Activated naive CD8-positive, alpha-beta T cell treated with anti-CD3 and anti-CD28 coated beads, Interleukin-2, amount 10 ng/mL, durations not matched to agents 7 days and 5 days (primary cell): Measurements from ENCODE around the gene WEE1. TPM values are rescaled to one million over a fixed set of nuclear protein-coding genes. Genes with fewer than 3 reads are reported as not detected.
"Not testable (repeated sequence)": the region's sequence is repeated elsewhere in the genome, so short reads cannot be mapped to it uniquely, and the experiment has no call there.

Experiments used
- ATAC-seq: fragments of 150-1000 bp; cut with Tn5 transposase; one replicate; pipeline ENCODE4 v1.10.0; 2021; ENCODE audit warnings: low read depth, moderate library complexity
- POLR2A ChIA-PET: fragments of 350-600 bp; sonication (Branson Sonifier 250); formaldehyde crosslinking; loops from one replicate; lab custom pipeline; 2021; ENCODE audit warnings: antibody characterized with exemption; lab: Charles Lee
- DNase-seq: peaks from one replicate; pipeline ENCODE4 v3.0.0; 2021
- H3K27ac Mint-ChIP-seq: one replicate; pipeline ENCODE4 v1.8.0; 2022; ENCODE audit warnings: mild to moderate bottlenecking, mixed read lengths
- H3K27me3 Mint-ChIP-seq: one replicate; pipeline ENCODE4 v1.8.0; 2022; ENCODE audit warnings: mild to moderate bottlenecking, moderate library complexity, mixed read lengths
- H3K36me3 Mint-ChIP-seq: one replicate; pipeline ENCODE4 v1.8.0; 2021; ENCODE audit warnings: mild to moderate bottlenecking, mixed read lengths
- H3K4me1 Mint-ChIP-seq: one replicate; pipeline ENCODE4 v1.8.0; 2021; ENCODE audit warnings: mixed read lengths
- H3K4me3 Mint-ChIP-seq: one replicate; pipeline ENCODE4 v1.8.0; 2022; ENCODE audit warnings: mild to moderate bottlenecking, moderate library complexity, mixed read lengths
- H3K9me3 Mint-ChIP-seq: one replicate; pipeline ENCODE4 v1.8.0; 2021; ENCODE audit warnings: mixed read lengths
- total RNA-seq, 2 experiments: library from RNA; stranded (reverse); gene quantifications; one replicate each; pipeline ENCODE4 v1.2.3, GENCODE V29; 2021

Gene WEE1
- total RNA-seq, 2 experiments from 2014 or later, result 47.8 to 50.5 TPM

DNA sequence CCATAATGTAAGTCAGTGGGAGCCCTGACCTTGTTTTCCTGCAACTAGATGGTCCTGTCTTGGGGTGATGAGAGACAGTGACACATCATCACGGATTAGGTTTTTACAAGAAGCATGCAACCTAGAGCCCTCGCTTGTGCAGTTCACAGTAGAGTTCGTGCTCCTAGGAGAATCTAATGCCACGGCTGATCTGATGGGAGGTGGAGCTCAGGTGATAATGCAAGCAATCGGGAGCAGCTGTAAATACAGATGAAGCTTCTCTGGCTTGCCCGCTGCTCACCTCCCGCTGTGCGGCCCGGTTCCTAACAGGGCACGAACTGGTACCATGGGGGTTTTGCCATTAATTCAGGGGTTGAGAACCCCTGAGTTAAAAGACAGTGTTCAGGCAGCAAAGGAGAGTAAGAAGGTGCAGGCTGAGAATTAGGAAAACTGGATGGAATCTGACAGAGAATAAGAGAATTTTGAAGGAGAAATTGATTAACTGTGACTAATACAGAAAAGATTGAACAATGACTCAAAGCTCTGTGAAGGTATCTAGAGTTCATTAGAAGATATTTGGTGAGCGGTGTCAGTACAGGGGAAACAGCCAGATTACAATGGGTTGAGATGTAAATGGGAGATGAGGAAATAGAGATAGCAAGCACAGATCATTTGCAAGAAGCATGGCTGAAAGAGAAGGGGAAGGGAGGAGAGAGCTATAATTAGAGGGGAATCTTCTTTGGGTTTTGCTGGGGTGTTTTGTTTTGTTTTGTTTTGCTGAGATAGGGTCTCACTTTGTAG lies 21.0 kb downstream of the WEE1 start:
- H3K27ac Mint-ChIP-seq, result no peak overlapping the region
- peaks cover 4% of the 10 kb centered on the region for H3K27me3 Mint-ChIP-seq
- POLR2A ChIA-PET, result no interaction called here
- no peaks in the 10 kb centered on the region for H3K9me3 Mint-ChIP-seq
- no peak overlapping the region for H3K4me3 Mint-ChIP-seq
- no peaks in the 10 kb centered on the region for H3K4me1 Mint-ChIP-seq
- no peak for DNase-seq
- ATAC-seq, result no peak
- peaks cover 11% of the 10 kb centered on the region for H3K36me3 Mint-ChIP-seq

GRCh38 chr11:9596926-9597464 lies 23.5 kb downstream of the WEE1 start:
- DNase-seq (no peak), ATAC-seq (no peak)
- Mint-ChIP-seq H3K27ac (no peak overlapping the region), H3K9me3 (no peaks in the 10 kb centered on the region), H3K4me1 (peaks cover 16% of the 10 kb centered on the region), H3K36me3 (no peaks in the 10 kb centered on the region), H3K27me3 (peaks cover 6% of the 10 kb centered on the region), H3K4me3 (no peak overlapping the region)
- POLR2A ChIA-PET, result interaction anchor here (0.7 kb wide), 1 partner anchor 21 kb away, joined by 4 read pairs; no protein-coding TSS in a partner anchor

DNA sequence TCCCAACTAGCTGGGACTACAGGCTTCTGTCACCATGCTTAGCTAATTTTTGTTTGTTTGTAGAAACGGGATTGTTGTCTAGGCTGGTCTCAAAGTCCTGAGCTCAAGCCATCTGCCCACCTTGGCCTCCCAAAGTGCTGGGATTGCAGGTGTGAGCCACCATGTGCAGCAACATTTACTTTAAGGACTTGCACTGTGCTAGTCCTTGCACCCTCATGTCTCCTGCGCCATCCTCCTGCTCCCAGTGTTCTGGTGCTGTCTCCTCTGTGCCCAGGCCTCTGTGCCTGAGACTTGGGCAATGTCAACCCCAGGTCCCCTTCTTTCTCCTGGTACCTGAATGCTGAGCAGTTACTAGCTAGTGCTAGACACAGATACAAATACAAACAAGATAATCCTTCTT lies 26.7 kb downstream of the WEE1 start:
- peaks cover 28% of the 10 kb centered on the region for H3K4me1 Mint-ChIP-seq
- H3K27ac Mint-ChIP-seq, result no peak overlapping the region
- ATAC-seq, result no peak
- DNase-seq, result no peak
- peaks cover 9% of the 10 kb centered on the region for H3K27me3 Mint-ChIP-seq
- H3K36me3 Mint-ChIP-seq, result no peaks in the 10 kb centered on the region
- POLR2A ChIA-PET, result interaction anchor here (1.0 to 2.7 kb wide), 6 partner anchors 8 to 140 kb away, joined by 3 to 25 read pairs (median 6); partner anchors contain the start of genes WEE1 and ZNF143
- no peaks in the 10 kb centered on the region for H3K9me3 Mint-ChIP-seq
- H3K4me3 Mint-ChIP-seq, result no peak overlapping the region

DNA sequence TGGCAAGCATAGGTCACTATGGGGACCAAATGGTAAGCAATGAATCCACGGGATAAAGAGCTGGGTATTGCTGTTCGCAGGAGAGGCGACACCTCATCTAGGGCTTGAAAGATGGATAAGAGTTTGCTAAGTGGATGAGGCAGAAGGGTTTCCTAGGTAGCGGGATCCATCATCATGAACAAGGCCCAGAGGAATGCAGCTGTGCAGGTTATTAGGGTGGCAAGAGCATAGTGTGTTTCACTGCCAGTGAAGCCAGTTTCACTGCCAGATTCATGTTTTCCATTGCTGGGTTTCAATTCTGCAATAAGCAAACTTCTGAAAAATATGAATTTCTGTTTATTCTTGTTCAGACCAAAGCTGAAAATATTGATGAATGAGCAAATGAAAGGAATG lies 27.2 kb downstream of the WEE1 start:
- POLR2A ChIA-PET, result interaction anchor here (0.6 to 2.7 kb wide), 9 partner anchors 9 to 641 kb away, joined by 3 to 25 read pairs (median 5); partner anchors contain the start of genes TMEM9B, WEE1 and ZNF143
- H3K27ac Mint-ChIP-seq, result peak overlapping the region; percentile 78
- peaks cover 28% of the 10 kb centered on the region for H3K4me1 Mint-ChIP-seq
- no peak for DNase-seq
- H3K27me3 Mint-ChIP-seq, result peaks cover 10% of the 10 kb centered on the region
- no peaks in the 10 kb centered on the region for H3K36me3 Mint-ChIP-seq
- ATAC-seq, result no peak
- peak overlapping the region; percentile 74 for H3K4me3 Mint-ChIP-seq
- no peaks in the 10 kb centered on the region for H3K9me3 Mint-ChIP-seq

GRCh38 chr11:9601037-9601875 lies 27.8 kb downstream of the WEE1 start:
- Mint-ChIP-seq H3K36me3 (no peaks in the 10 kb centered on the region), H3K4me3 (peak overlapping the region; percentile 74), H3K27me3 (peaks cover 13% of the 10 kb centered on the region), H3K27ac (peak overlapping the region; percentile 78), H3K9me3 (no peaks in the 10 kb centered on the region), H3K4me1 (peaks cover 28% of the 10 kb centered on the region)
- ATAC-seq, result peak; percentile 92
- peak; percentile 58 for DNase-seq
- POLR2A ChIA-PET, result interaction anchor here (0.6 to 2.7 kb wide), 11 partner anchors 9 to 642 kb away, joined by 3 to 25 read pairs (median 5); partner anchors contain the start of genes TMEM9B, WEE1 and ZNF143

DNA sequence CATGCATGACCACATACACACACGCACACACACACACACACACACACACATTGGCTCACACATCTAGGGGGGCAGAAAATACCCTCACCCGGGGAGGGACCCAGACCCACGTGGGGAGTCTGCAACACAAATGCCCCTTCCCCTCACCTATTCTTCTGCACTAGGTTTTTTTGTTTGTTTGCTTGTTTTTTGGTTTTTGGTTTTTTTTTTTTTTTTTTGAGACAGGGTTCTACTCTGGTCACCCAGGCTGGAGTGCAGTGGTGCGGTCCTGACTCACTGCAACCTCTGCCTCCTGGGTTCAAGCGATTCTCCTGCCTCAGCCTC lies 28.4 kb downstream of the WEE1 start:
- ATAC-seq (no peak), DNase-seq (no peak)
- peaks cover 13% of the 10 kb centered on the region for H3K27me3 Mint-ChIP-seq
- H3K9me3 Mint-ChIP-seq, result no peaks in the 10 kb centered on the region
- H3K27ac Mint-ChIP-seq, result no peak overlapping the region
- H3K36me3 Mint-ChIP-seq, result no peaks in the 10 kb centered on the region
- H3K4me3 Mint-ChIP-seq, result peak overlapping the region; percentile 74
- peaks cover 28% of the 10 kb centered on the region for H3K4me1 Mint-ChIP-seq
- POLR2A ChIA-PET, result interaction anchor here (0.7 to 2.7 kb wide), 7 partner anchors 11 to 638 kb away, joined by 3 to 25 read pairs (median 5); partner anchors contain the start of genes TMEM9B, WEE1 and ZNF143

- H3K9me3 Mint-ChIP-seq, H3K36me3 Mint-ChIP-seq, ATAC-seq, DNase-seq, H3K27ac Mint-ChIP-seq, H3K4me3 Mint-ChIP-seq: not testable (repeated sequence)
- peaks cover 11% of the 10 kb centered on the region for H3K27me3 Mint-ChIP-seq
- peaks cover 28% of the 10 kb centered on the region for H3K4me1 Mint-ChIP-seq
- POLR2A ChIA-PET, result interaction anchor here (1.2 kb wide), 1 partner anchor 30 kb away, joined by 3 read pairs; the partner anchor contains the start of gene WEE1
Observed at GRCh38 chr11:9603214-9603613, 29.7 kb downstream of the WEE1 start.

- POLR2A ChIA-PET, result interaction anchor here (1.0 to 1.2 kb wide), 2 partner anchors 8 to 31 kb away, joined by 3 read pairs; partner anchors contain the start of gene WEE1
- Mint-ChIP-seq H3K36me3 (no peaks in the 10 kb centered on the region), H3K4me3 (no peak overlapping the region), H3K27ac (no peak overlapping the region), H3K27me3 (peaks cover 11% of the 10 kb centered on the region), H3K4me1 (peaks cover 28% of the 10 kb centered on the region), H3K9me3 (no peaks in the 10 kb centered on the region)
- ATAC-seq (no peak), DNase-seq (no peak)
Observed at GRCh38 chr11:9604134-9604533, 30.7 kb downstream of the WEE1 start.

- Mint-ChIP-seq H3K27ac (no peak overlapping the region), H3K4me1 (peaks cover 24% of the 10 kb centered on the region), H3K4me3 (no peak overlapping the region), H3K36me3 (peaks cover 2% of the 10 kb centered on the region), H3K27me3 (peaks cover 9% of the 10 kb centered on the region), H3K9me3 (no peaks in the 10 kb centered on the region)
- ATAC-seq, result no peak
- POLR2A ChIA-PET, result no interaction called here
- no peak for DNase-seq
Observed at GRCh38 chr11:9605742-9606141, 32.3 kb downstream of the WEE1 start.

DNA sequence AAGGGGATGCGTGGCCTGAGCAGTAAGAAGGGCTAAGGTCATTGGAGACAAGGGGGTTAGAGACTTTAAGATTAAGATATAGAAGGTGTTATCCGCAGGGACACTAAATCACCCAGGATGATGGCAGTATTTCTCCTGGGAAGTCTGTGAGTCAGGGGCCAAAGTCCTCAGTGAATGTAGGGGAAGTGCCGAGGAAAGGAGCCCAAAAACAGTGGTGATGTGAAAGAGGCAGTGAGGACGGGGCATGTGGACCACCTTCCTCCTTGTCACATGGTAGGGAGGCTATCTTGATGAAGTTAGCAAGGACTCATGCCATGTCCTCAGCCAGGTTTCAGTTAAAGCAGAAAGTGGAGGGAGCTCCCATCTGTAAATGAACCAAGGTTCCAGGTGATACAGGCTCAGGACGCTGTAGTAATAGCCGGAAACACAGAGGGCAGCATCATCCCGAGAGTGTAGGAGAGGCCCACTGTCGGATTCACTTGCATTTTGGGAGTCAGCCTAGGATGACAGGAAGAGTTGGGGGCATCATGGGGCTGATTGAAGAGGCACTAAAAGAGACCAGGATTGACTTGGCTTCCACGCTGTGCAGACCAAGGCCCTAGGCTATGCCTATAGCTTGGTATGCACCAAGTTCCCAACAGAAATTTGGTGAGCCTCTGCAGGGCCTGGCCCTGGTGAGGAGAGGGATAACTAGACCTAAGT lies 33.5 kb downstream of the WEE1 start:
- POLR2A ChIA-PET, result no interaction called here
- Mint-ChIP-seq H3K36me3 (peaks cover 2% of the 10 kb centered on the region), H3K27me3 (peaks cover 9% of the 10 kb centered on the region), H3K4me1 (peaks cover 16% of the 10 kb centered on the region), H3K9me3 (no peaks in the 10 kb centered on the region), H3K27ac (no peak overlapping the region), H3K4me3 (no peak overlapping the region)
- DNase-seq, result no peak
- ATAC-seq, result no peak

GRCh38 chr11:9607511-9607899 lies 34.0 kb downstream of the WEE1 start:
- peaks cover 2% of the 10 kb centered on the region for H3K36me3 Mint-ChIP-seq
- DNase-seq (no peak), ATAC-seq (no peak)
- no peaks in the 10 kb centered on the region for H3K9me3 Mint-ChIP-seq
- POLR2A ChIA-PET, result no interaction called here
- peaks cover 14% of the 10 kb centered on the region for H3K4me1 Mint-ChIP-seq
- peaks cover 9% of the 10 kb centered on the region for H3K27me3 Mint-ChIP-seq
- no peak overlapping the region for H3K4me3 Mint-ChIP-seq
- no peak overlapping the region for H3K27ac Mint-ChIP-seq

GRCh38 chr11:9609002-9609759 lies 35.7 kb downstream of the WEE1 start:
- ATAC-seq, result no peak
- Mint-ChIP-seq H3K36me3 (peaks cover 2% of the 10 kb centered on the region), H3K27me3 (peaks cover 3% of the 10 kb centered on the region), H3K4me1 (peaks cover 16% of the 10 kb centered on the region), H3K4me3 (no peak overlapping the region), H3K9me3 (no peaks in the 10 kb centered on the region), H3K27ac (no peak overlapping the region)
- no peak for DNase-seq
- POLR2A ChIA-PET, result no interaction called here
